ENCODE measurements around the gene IFNA4.
A peak's percentile ranks its signal among the peaks of the same experiment; 100 is the strongest.
"Not testable (repeated sequence)": the region's sequence is repeated elsewhere in the genome, so short reads cannot be mapped to it uniquely, and the experiment has no call there.

Gene IFNA4

GRCh38 chr9:21187487-21187886 lies at the start of gene IFNA4:
Gene IFNA4, minus strand, starts transcription at chr9:21187587. Its CDS starts 56 bp downstream, at chr9:21187531.
- not testable (repeated sequence) for H4K20me1 ChIP-seq (ENCODE audit: insufficient read depth); H3K27me3 ChIP-seq (ENCODE audit: insufficient read depth, low read depth); H3K79me2 ChIP-seq (ENCODE audit: insufficient read depth, low read depth); H3K4me3 ChIP-seq (IDR thresholded peaks at IDR 0.05; ENCODE audit: insufficient read depth, low read depth, low read length); H3K4me1 ChIP-seq (ENCODE audit: low read depth, poor library complexity, severe bottlenecking); H3K27ac ChIP-seq; H3K9ac ChIP-seq; H3K36me3 ChIP-seq (ENCODE audit: insufficient read depth); H3K4me2 ChIP-seq; H2AFZ ChIP-seq (ENCODE audit: low read depth)

- not testable (repeated sequence) for H3K9ac ChIP-seq; H3K27ac ChIP-seq; H4K20me1 ChIP-seq (ENCODE audit: insufficient read depth); H3K4me1 ChIP-seq (ENCODE audit: low read depth, poor library complexity, severe bottlenecking); H3K27me3 ChIP-seq (ENCODE audit: insufficient read depth, low read depth); H3K79me2 ChIP-seq (ENCODE audit: insufficient read depth, low read depth); H3K36me3 ChIP-seq (ENCODE audit: insufficient read depth); H3K4me3 ChIP-seq (IDR thresholded peaks at IDR 0.05; ENCODE audit: insufficient read depth, low read depth, low read length); H2AFZ ChIP-seq (ENCODE audit: low read depth); H3K4me2 ChIP-seq
Observed at GRCh38 chr9:21236360-21236714, 49.0 kb upstream of the IFNA4 start.

GRCh38 chr9:21235468-21236359 lies 48.3 kb upstream of the IFNA4 start:
- H3K9ac ChIP-seq; H3K4me2 ChIP-seq; H3K27me3 ChIP-seq (ENCODE audit: insufficient read depth, low read depth); H3K79me2 ChIP-seq (ENCODE audit: insufficient read depth, low read depth); H3K27ac ChIP-seq; H4K20me1 ChIP-seq (ENCODE audit: insufficient read depth); H3K4me1 ChIP-seq (ENCODE audit: low read depth, poor library complexity, severe bottlenecking); H2AFZ ChIP-seq (ENCODE audit: low read depth); H3K4me3 ChIP-seq (IDR thresholded peaks at IDR 0.05; ENCODE audit: insufficient read depth, low read depth, low read length); H3K36me3 ChIP-seq (ENCODE audit: insufficient read depth): not testable (repeated sequence)
- TF ChIP-seq, protein P1, sequence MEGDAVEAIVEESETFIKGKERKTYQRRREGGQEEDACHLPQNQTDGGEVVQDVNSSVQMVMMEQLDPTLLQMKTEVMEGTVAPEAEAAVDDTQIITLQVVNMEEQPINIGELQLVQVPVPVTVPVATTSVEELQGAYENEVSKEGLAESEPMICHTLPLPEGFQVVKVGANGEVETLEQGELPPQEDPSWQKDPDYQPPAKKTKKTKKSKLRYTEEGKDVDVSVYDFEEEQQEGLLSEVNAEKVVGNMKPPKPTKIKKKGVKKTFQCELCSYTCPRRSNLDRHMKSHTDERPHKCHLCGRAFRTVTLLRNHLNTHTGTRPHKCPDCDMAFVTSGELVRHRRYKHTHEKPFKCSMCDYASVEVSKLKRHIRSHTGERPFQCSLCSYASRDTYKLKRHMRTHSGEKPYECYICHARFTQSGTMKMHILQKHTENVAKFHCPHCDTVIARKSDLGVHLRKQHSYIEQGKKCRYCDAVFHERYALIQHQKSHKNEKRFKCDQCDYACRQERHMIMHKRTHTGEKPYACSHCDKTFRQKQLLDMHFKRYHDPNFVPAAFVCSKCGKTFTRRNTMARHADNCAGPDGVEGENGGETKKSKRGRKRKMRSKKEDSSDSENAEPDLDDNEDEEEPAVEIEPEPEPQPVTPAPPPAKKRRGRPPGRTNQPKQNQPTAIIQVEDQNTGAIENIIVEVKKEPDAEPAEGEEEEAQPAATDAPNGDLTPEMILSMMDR (conservative IDR thresholded peaks at IDR 0.05; ENCODE audit: low read depth, low read length): peak; percentile 63

- Histone ChIP-seq H3K27ac (no peak overlapping the region), H3K36me3 (ENCODE audit: insufficient read depth) (no peaks in the 10 kb centered on the region), H2AFZ (ENCODE audit: low read depth) (no peak overlapping the region), H3K4me3 (IDR thresholded peaks at IDR 0.05; ENCODE audit: insufficient read depth, low read depth, low read length) (no peak overlapping the region), H3K27me3 (ENCODE audit: insufficient read depth, low read depth) (no peaks in the 10 kb centered on the region), H3K79me2 (ENCODE audit: insufficient read depth, low read depth) (no peaks in the 10 kb centered on the region), H3K4me1 (ENCODE audit: low read depth, poor library complexity, severe bottlenecking) (no peaks in the 10 kb centered on the region), H3K9ac (no peak overlapping the region), H3K4me2 (no peak overlapping the region), H4K20me1 (ENCODE audit: insufficient read depth) (no peaks in the 10 kb centered on the region)
- TF ChIP-seq, protein P1 (conservative IDR thresholded peaks at IDR 0.05; ENCODE audit: low read depth, low read length): no peak
Observed at GRCh38 chr9:21234153-21234687, 46.8 kb upstream of the IFNA4 start.

GRCh38 chr9:21233258-21233657 lies 45.9 kb upstream of the IFNA4 start:
- H3K4me1 ChIP-seq (ENCODE audit: low read depth, poor library complexity, severe bottlenecking): no peaks in the 10 kb centered on the region
- H3K4me3 ChIP-seq (IDR thresholded peaks at IDR 0.05; ENCODE audit: insufficient read depth, low read depth, low read length): no peak overlapping the region
- H3K4me2 ChIP-seq: no peak overlapping the region
- H4K20me1 ChIP-seq (ENCODE audit: insufficient read depth): no peaks in the 10 kb centered on the region
- no peak overlapping the region for H3K27ac ChIP-seq
- no peaks in the 10 kb centered on the region for H3K79me2 ChIP-seq (ENCODE audit: insufficient read depth, low read depth)
- no peaks in the 10 kb centered on the region for H3K27me3 ChIP-seq (ENCODE audit: insufficient read depth, low read depth)
- H3K36me3 ChIP-seq (ENCODE audit: insufficient read depth): no peaks in the 10 kb centered on the region
- no peak overlapping the region for H3K9ac ChIP-seq
- H2AFZ ChIP-seq (ENCODE audit: low read depth): no peak overlapping the region
- TF ChIP-seq, protein P1 (conservative IDR thresholded peaks at IDR 0.05; ENCODE audit: low read depth, low read length): no peak

All from KMS-11 (cell line).